ENCODE measurements around the gene PAX8. TPM values are rescaled to one million over a fixed set of nuclear protein-coding genes. Genes with fewer than 3 reads are reported as not detected.

Gene PAX8
- total RNA-seq, 1 donor from 2014 or later: 0.71 TPM

DNA sequence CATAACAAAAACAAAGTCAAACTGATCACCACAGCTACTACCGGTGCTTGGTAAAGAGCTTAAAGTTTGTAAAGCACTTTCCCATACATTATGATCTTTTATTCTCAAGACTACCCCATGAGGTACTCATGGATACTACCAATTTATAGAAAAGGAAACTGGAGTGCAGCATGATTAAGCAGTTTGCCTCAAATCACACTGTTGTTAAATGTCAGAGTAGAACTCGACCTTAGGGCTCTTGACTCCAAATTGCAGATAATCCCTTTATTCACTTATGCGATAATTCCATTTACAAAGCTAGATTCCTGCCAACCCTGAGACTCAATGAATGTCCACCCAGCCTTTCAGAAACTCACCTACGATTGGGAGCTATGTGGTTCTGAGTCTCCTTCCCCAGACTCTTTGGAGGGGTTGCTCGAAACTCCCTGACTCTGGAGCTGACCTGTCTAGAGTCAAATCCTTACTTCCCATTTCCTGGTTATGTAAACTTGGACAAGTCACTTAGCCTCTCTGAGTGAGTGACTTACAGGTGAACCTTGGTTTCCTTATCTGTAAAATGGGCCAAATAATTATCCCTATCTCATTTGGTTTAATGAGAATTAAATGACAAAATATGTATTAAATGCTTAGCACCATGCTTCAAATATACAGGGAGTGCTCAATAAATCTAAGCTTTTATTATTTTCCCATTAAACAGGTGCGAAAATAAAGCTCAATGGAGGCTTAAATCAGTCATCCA is 57.6 kb downstream of the PAX8 start:
- Mint-ChIP-seq H3K36me3 (ENCODE audit: low read depth) (no peaks in the 10 kb centered on the region), H3K9me3 (no peaks in the 10 kb centered on the region), H3K27me3 (peaks cover 11% of the 10 kb centered on the region), H3K4me3 (no peak overlapping the region), H3K27ac (no peak overlapping the region), H3K4me1 (peaks cover 13% of the 10 kb centered on the region)
- no peak for TF ChIP-seq CTCF (IDR thresholded peaks at IDR 0.05)
- no peak for DNase-seq
- POLR2A ChIA-PET: no interaction called here
- no peak for ATAC-seq (ENCODE audit: low read depth)
- CTCF ChIA-PET: interaction anchor here (1.0 to 1.2 kb wide), 2 partner anchors 17 to 40 kb away, joined by 3 to 4 read pairs; no protein-coding TSS in a partner anchor
- intact Hi-C loops (cut with micrococcal nuclease): no loop called here

DNA sequence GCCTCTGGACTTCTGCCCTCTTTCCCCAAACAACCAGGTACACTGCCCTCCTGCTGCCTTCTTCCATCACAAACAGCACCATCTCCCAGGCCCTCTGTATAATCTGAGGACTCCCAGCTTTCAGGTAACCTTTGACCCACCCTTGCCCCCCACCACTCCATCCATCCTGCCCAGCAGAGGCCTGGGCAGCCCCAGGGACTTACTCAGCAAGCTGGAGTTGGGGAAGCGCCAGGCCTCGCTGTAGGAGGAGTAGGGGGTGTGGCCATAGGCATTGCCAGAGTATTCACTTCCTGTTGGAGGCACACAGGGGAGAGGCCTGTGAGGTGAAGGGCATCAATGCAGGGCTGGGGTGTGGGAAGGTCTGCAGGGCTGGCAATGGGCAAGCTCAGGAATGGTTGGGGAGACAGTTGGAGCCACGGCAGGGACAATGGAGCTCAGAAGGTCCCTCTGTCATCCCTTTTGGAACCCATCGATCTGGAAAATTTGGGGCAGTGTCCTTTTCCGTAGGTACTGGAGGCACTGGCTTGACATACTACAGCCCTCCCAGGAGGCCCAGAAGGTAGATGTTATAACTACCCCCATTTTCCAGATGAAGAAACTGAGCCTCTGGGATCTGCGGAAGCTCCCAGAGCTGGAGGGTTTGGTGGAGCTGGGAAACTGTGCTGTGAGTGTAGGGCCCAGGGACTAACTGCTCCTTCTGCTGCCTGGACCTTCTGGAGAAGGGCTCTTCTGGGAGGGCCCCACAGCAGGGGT is 58.7 kb downstream of the PAX8 start:
- Mint-ChIP-seq H3K27ac (no peak overlapping the region), H3K9me3 (no peaks in the 10 kb centered on the region), H3K36me3 (ENCODE audit: low read depth) (no peaks in the 10 kb centered on the region), H3K4me3 (no peak overlapping the region), H3K4me1 (peaks cover 13% of the 10 kb centered on the region), H3K27me3 (peaks cover 11% of the 10 kb centered on the region)
- DNase-seq: no peak
- ATAC-seq (ENCODE audit: low read depth): no peak
- TF ChIP-seq CTCF (IDR thresholded peaks at IDR 0.05): no peak
- CTCF ChIA-PET: no interaction called here
- intact Hi-C loops (cut with micrococcal nuclease): no loop called here
- POLR2A ChIA-PET: no interaction called here

GRCh38 chr2:113219525-113219888 is 59.2 kb downstream of the PAX8 start:
- ChIA-PET CTCF (no interaction called here), POLR2A (no interaction called here)
- DNase-seq (no peak), ATAC-seq (ENCODE audit: low read depth) (no peak)
- Mint-ChIP-seq H3K4me3 (no peak overlapping the region), H3K36me3 (ENCODE audit: low read depth) (no peaks in the 10 kb centered on the region), H3K27me3 (peaks cover 14% of the 10 kb centered on the region), H3K9me3 (no peaks in the 10 kb centered on the region), H3K27ac (no peak overlapping the region), H3K4me1 (peaks cover 13% of the 10 kb centered on the region)
- intact Hi-C loops (cut with micrococcal nuclease): no loop called here
- TF ChIP-seq CTCF (IDR thresholded peaks at IDR 0.05): no peak

- H3K27ac Mint-ChIP-seq: no peak overlapping the region
- H3K4me3 Mint-ChIP-seq: no peak overlapping the region
- DNase-seq: no peak
- peaks cover 12% of the 10 kb centered on the region for H3K27me3 Mint-ChIP-seq
- CTCF ChIA-PET: no interaction called here
- peaks cover 13% of the 10 kb centered on the region for H3K4me1 Mint-ChIP-seq
- H3K9me3 Mint-ChIP-seq: no peaks in the 10 kb centered on the region
- TF ChIP-seq CTCF (IDR thresholded peaks at IDR 0.05): no peak
- intact Hi-C loops (cut with micrococcal nuclease): no loop called here
- no peaks in the 10 kb centered on the region for H3K36me3 Mint-ChIP-seq (ENCODE audit: low read depth)
- POLR2A ChIA-PET: no interaction called here
- no peak for ATAC-seq (ENCODE audit: low read depth)
Observed at GRCh38 chr2:113219092-113219441, 59.7 kb downstream of the PAX8 start.

DNA sequence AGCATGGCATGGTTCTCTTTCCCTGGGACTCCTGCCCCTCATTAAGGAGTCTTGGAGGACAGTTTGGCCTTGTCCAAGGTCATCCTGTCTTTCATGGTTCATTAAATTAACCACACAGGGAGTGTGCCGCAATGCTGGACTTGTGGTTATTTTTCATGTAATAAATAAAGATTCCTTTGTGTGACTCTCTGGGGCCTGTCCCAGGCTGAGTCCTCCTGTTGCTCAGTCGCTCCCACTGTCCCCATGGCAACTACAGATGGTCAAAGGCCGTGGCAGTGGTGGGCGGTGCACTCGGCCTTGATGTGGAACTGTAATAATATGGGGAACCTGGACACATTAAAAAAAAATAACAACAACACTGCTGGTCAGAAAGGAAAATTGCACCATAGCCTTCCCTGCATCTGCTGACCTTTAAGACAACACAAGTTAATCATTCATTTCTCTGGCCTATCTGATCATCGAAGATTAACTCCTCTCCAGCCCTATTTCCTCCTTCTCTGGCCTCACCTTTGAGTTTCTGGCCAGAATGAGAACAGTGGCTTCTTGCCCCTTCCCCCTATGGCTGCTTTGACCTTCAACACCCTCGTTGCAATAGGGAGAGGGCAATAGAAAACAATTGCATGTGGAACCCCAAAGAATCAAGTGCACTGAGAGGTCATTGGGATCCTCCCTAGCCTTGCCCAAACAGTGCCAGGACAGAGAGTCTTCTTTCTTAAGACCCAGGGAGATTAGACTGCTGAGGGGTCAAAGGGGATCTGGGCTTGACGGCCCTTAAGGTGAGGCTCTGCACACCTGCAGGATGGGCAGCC is 60.2 kb downstream of the PAX8 start:
- peaks cover 13% of the 10 kb centered on the region for H3K27me3 Mint-ChIP-seq
- H3K9me3 Mint-ChIP-seq: no peaks in the 10 kb centered on the region
- no peak overlapping the region for H3K27ac Mint-ChIP-seq
- intact Hi-C loops (cut with micrococcal nuclease): no loop called here
- ATAC-seq (ENCODE audit: low read depth) (no peak), DNase-seq (no peak)
- ChIA-PET POLR2A (no interaction called here), CTCF (no interaction called here)
- no peaks in the 10 kb centered on the region for H3K36me3 Mint-ChIP-seq (ENCODE audit: low read depth)
- no peak overlapping the region for H3K4me3 Mint-ChIP-seq
- TF ChIP-seq CTCF (IDR thresholded peaks at IDR 0.05): no peak
- peaks cover 13% of the 10 kb centered on the region for H3K4me1 Mint-ChIP-seq

Data from activated B cell treated with CpG ODN at 0.5 μM for 24 hours (primary cell).